Lung (tissue), 12 donors: ENCODE data around the gene REXO1. TPM values are rescaled to one million over a fixed set of nuclear protein-coding genes. Genes with fewer than 3 reads are reported as not detected.

Experiments used
- ATAC-seq: fragments of 200-7000 bp; cut with Tn5 transposase; one replicate; pipeline ENCODE4 v1.9.1; 2020; ENCODE audit warnings: moderate number of reproducible peaks; ENCODE audit not compliant: insufficient read depth, low FRiP score
- DNase-seq, 3 donors: peaks; one replicate each; pipeline ENCODE4 v3.0.0-alpha.2; 2013 to 2017
- H3K27ac ChIP-seq, 2 donors: one replicate each; pipeline ENCODE4 v1.5.1; 2013; ENCODE audit warnings: mild to moderate bottlenecking in 2 of 2, moderate library complexity in 2 of 2, control low read depth in 1 of 2, inconsistent platforms in 1 of 2, low read depth in 1 of 2, low read length in 1 of 2
- H3K27me3 ChIP-seq, 3 donors: one replicate each; pipeline ENCODE4 v1.5.1; 2013; ENCODE audit warnings: low read length in 2 of 3; ENCODE audit not compliant: control insufficient read depth in 3 of 3, insufficient read depth in 3 of 3
- H3K36me3 ChIP-seq, 4 donors: one replicate each; pipeline ENCODE4 v1.5.1; 2013; ENCODE audit warnings: low read length in 4 of 4, mild to moderate bottlenecking in 1 of 4, moderate library complexity in 1 of 4; ENCODE audit not compliant: control insufficient read depth in 4 of 4, insufficient read depth in 4 of 4
- H3K4me1 ChIP-seq, 5 donors: one replicate each; pipeline ENCODE4 v1.5.1; 2013; ENCODE audit warnings: low read length in 5 of 5, mild to moderate bottlenecking in 2 of 5, moderate library complexity in 1 of 5; ENCODE audit not compliant: control insufficient read depth in 5 of 5, insufficient read depth in 5 of 5
- H3K4me3 ChIP-seq: one replicate; pipeline ENCODE4 v1.5.1; 2013; ENCODE audit warnings: mild to moderate bottlenecking, control low read depth, moderate library complexity
- H3K9ac ChIP-seq, 2 donors: one replicate each; pipeline ENCODE4 v1.5.1; 2013; ENCODE audit warnings: low read length in 2 of 2, control low read depth in 1 of 2; ENCODE audit not compliant: insufficient read depth in 1 of 2
- H3K9me3 ChIP-seq, 4 donors: one replicate each; pipeline ENCODE4 v1.5.1; 2013; ENCODE audit warnings: low read length in 3 of 4, mild to moderate bottlenecking in 1 of 4, moderate library complexity in 1 of 4; ENCODE audit not compliant: control insufficient read depth in 4 of 4, insufficient read depth in 3 of 4
- WGBS, 2 donors: extraction: QIAGEN DNeasy Blood & Tissue Kit; methylation state at CpG; one replicate each; pipeline ENCODE4 v1.1.7; 2013; 5-methylcytosine and 5-hydroxymethylcytosine counted together
- polyA plus RNA-seq, 2 donors: library from polyadenylated mRNA; stranded (reverse); fragments of 200-250 nt; gene quantifications; one replicate each; pipeline ENCODE4 v1.2.1, GENCODE V29; 2013
- total RNA-seq, 2 donors: library from RNA; depleted of rRNA in 1 of 2; stranded (reverse); fragments of >200 nt in 1 of 2; gene quantifications; one replicate each; pipeline ENCODE4 v1.2.1, GENCODE V29; 2014 to 2021
- TF ChIP-seq, protein P1 (sequence below): IDR thresholded peaks from 2 replicates; pipeline ENCODE4 v1.5.1; 2012; ENCODE audit warnings: mild to moderate bottlenecking; ENCODE audit errors: control extremely low read depth, extremely low read depth
- donor health status: control.
- donor health status: control.
- donor health status: Bipolar disorder and iron deficiency.
- donor health status: healthy.
- donor health status: DM: yes; HTN: yes; CAD: no.

The REXO1 gene
- total and polyA plus RNA-seq, 4 donors, result 15.6 to 40.3 (median 27.2) TPM

DNA sequence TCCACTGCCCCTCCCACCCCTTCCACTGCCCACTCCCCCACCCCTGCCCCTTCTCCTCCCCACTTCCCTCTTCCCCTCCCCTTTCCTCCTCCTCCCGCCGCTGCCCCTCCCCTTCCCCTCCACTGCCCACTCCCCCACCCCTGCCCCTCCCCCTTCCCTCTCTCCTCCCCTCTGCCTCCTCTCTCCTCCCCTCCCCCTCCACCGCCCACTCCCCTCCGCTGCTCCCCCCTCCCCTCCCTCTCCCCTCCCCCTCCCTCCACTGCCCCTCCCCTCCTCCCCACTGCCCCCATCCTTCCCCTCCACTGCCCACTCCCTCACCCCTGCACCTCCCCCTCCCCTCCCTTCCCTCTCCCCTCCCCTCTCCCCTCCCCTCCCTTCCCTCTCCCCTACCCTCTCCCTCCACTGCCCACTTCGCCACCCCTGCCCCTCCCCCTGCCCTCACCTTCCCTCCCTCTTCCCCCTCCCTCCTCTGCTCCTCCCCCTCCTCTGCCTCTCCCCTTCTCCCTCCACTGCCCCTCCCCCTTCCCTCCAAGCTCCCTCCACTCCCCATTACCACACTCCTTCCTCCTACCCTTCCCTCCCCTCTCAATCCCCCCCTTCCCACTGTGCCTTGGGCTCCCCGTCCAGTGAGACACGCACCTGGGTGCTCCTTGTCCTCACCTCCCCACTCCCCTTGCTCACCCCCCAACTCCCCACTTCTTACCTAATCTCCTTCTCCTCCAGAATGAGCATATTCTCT is 58.1 kb downstream of the REXO1 start:
- Histone ChIP-seq H3K27me3 (peaks cover 3 to 10% (median 3%) of the 10 kb centered on the region in 3 donors), H3K9me3 (peaks cover 0 to 6% (median 0%) of the 10 kb centered on the region in 4 donors), H3K27ac (no peak overlapping the region), H3K9ac (no peak overlapping the region), H3K4me1 (peaks cover 0 to 5% (median 0%) of the 10 kb centered on the region in 5 donors), H3K4me3 (no peak overlapping the region), H3K36me3 (no peaks in the 10 kb centered on the region)
- no peak for DNase-seq
- TF ChIP-seq, protein P1, sequence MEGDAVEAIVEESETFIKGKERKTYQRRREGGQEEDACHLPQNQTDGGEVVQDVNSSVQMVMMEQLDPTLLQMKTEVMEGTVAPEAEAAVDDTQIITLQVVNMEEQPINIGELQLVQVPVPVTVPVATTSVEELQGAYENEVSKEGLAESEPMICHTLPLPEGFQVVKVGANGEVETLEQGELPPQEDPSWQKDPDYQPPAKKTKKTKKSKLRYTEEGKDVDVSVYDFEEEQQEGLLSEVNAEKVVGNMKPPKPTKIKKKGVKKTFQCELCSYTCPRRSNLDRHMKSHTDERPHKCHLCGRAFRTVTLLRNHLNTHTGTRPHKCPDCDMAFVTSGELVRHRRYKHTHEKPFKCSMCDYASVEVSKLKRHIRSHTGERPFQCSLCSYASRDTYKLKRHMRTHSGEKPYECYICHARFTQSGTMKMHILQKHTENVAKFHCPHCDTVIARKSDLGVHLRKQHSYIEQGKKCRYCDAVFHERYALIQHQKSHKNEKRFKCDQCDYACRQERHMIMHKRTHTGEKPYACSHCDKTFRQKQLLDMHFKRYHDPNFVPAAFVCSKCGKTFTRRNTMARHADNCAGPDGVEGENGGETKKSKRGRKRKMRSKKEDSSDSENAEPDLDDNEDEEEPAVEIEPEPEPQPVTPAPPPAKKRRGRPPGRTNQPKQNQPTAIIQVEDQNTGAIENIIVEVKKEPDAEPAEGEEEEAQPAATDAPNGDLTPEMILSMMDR, result no peak
- 25 to 29% methylated on average over 4 to 6 of the region's 7 CpGs for WGBS, 2 donors
- ATAC-seq, result no peak

GRCh38 chr19:1789261-1790041 is 58.8 kb downstream of the REXO1 start:
- H3K36me3 ChIP-seq, result no peaks in the 10 kb centered on the region
- WGBS, 2 donors, result 7 to 26% methylated on average over 35 to 59 of the region's 59 CpGs
- H3K27me3 ChIP-seq, result peaks cover 0 to 10% (median 3%) of the 10 kb centered on the region in 3 donors
- H3K9ac ChIP-seq, result no peak overlapping the region
- no peak overlapping the region for H3K4me3 ChIP-seq
- H3K4me1 ChIP-seq, result peaks cover 0 to 5% (median 0%) of the 10 kb centered on the region in 5 donors
- ATAC-seq, result no peak
- DNase-seq, result no peak
- no peak overlapping the region for H3K27ac ChIP-seq
- H3K9me3 ChIP-seq, result peaks cover 0 to 6% (median 0%) of the 10 kb centered on the region in 4 donors
- TF ChIP-seq, protein P1, result no peak

GRCh38 chr19:1787116-1787515 is 61.2 kb downstream of the REXO1 start:
- no peak for DNase-seq
- Histone ChIP-seq H3K27ac (no peak overlapping the region), H3K4me1 (peaks cover 0 to 5% (median 0%) of the 10 kb centered on the region in 5 donors), H3K36me3 (no peaks in the 10 kb centered on the region), H3K9ac (no peak overlapping the region), H3K9me3 (peaks cover 0 to 16% (median 0%) of the 10 kb centered on the region in 4 donors), H3K27me3 (peaks cover 0 to 20% (median 5%) of the 10 kb centered on the region in 3 donors), H3K4me3 (no peak overlapping the region)
- TF ChIP-seq, protein P1, result no peak
- no peak for ATAC-seq
- 64 to 80% methylated on average over 8 of the region's 8 CpGs for WGBS, 2 donors
